Heart left ventricle (tissue), 16 donors: ENCODE measurements around the gene ARHGAP26. TPM values are rescaled to one million over a fixed set of nuclear protein-coding genes. Genes with fewer than 3 reads are reported as not detected.

Experiments
- ATAC-seq, 4 donors: fragments of 200-7000 bp; cut with Tn5 transposase; one replicate each; pipeline ENCODE4 v1.9.1; 2020 to 2022; ENCODE audit warnings: moderate library complexity in 4 of 4, mild to moderate bottlenecking in 3 of 4, moderate number of reproducible peaks in 1 of 4
- DNase-seq, 5 donors: peaks; one replicate each; pipeline ENCODE4 v3.0.0-alpha.2; 2020
- H3K27ac ChIP-seq, 12 donors: fragments of 200-600 bp; sonication (generic) in 4 of 12; one replicate each; pipeline versions ENCODE4 v1.5.0 to v1.8.0; 2016 to 2022; ENCODE audit warnings: mild to moderate bottlenecking in 2 of 12
- H3K27me3 ChIP-seq, 9 donors: fragments of 200-600 bp; sonication (generic) in 2 of 9; one replicate each; pipeline versions ENCODE4 v1.5.1 to v1.8.0; 2016 to 2022; ENCODE audit warnings: mild to moderate bottlenecking in 3 of 9
- H3K36me3 ChIP-seq, 9 donors: fragments of 200-600 bp; sonication (generic) in 2 of 9; one replicate each; pipeline versions ENCODE4 v1.5.0 to v1.8.0; 2018 to 2022; ENCODE audit warnings: mild to moderate bottlenecking in 2 of 9
- H3K4me1 ChIP-seq, 12 donors: fragments of 200-600 bp; sonication (generic) in 4 of 12; one replicate each; pipeline versions ENCODE4 v1.5.0 to v1.8.0; 2016 to 2022; ENCODE audit warnings: mild to moderate bottlenecking in 3 of 12
- H3K4me3 ChIP-seq, 12 donors: fragments of 200-600 bp; sonication (generic) in 4 of 12; one replicate each; pipeline versions ENCODE4 v1.5.0 to v1.8.0; 2017 to 2022; ENCODE audit warnings: mild to moderate bottlenecking in 9 of 12, moderate library complexity in 4 of 12
- H3K9me3 ChIP-seq, 12 donors: fragments of 200-600 bp; sonication (generic) in 4 of 12; one replicate each; pipeline versions ENCODE4 v1.5.0 to v1.8.0; 2016 to 2022; ENCODE audit warnings: mild to moderate bottlenecking in 1 of 12
- CTCF ChIP-seq, 12 donors: fragments of 200-600 bp; sonication (generic) in 4 of 12; IDR thresholded peaks; one replicate each; pipeline versions ENCODE4 v1.5.0 to v1.8.0; 2018 to 2022; ENCODE audit warnings: antibody characterized with exemption in 12 of 12, mild to moderate bottlenecking in 5 of 12
- POLR2A ChIP-seq, 2 donors: fragments of 450-650 bp; IDR thresholded peaks; one replicate each; pipeline ENCODE4 v1.6.1; 2017; ENCODE audit warnings: antibody characterized with exemption in 2 of 2, mild to moderate bottlenecking in 2 of 2, moderate library complexity in 2 of 2
- WGBS, 4 donors: extraction: QIAGEN DNeasy Blood & Tissue Kit in 2 of 4; methylation state at CpG; one replicate each; pipeline versions ENCODE4 v1.1.5 to v1.1.7; 2013 to 2018; 5-methylcytosine and 5-hydroxymethylcytosine counted together
- intact Hi-C, 10 donors: fragments of 100-400 bp; cut with DNase I; formaldehyde crosslinking; loops; one replicate each; pipeline versions ENCODE4 v1.11.1 to v1.14.2; 2022
- polyA plus RNA-seq, 2 donors: library from polyadenylated mRNA; stranded (reverse); fragments of 200-250 nt; gene quantifications; one replicate each; pipeline ENCODE4 v1.2.3, GENCODE V29; 2013
- total RNA-seq, 9 donors: library from RNA; depleted of rRNA in 2 of 9; stranded (reverse); fragments of >200 nt in 2 of 9; fragmentation: NEBNext Ultra II Directional in 3 of 9; extraction: Animal tissue kit (Norgen Biotek cat#: 25700) in 3 of 9; gene quantifications; one replicate each; pipeline versions ENCODE4 v1.1.0 to v1.2.4, GENCODE V29; 2016 to 2023
- donor health status: ischemic (EF 13 %, LVEDD 7.1; RV severe dilation, severe dysfunction).
- donor health status: healthy with polysubstance abuse.
- donor health status: DM: no; HTN: yes; CAD: no.
- donor health status: DM: no; HTN: no; CAD: no.
- donor health status: ischemic (EF 25% LVEDD 6.9; RV normal size, moderate dysfunction).
- donor health status: ischemic (EF 25% LVEDD 5.7; RV mildly dilated, moderate dysfunction).
- donor health status: healthy.
- donor health status: DM: yes; HTN: yes; CAD: no.
- donor health status: ischemic (EF 35%, LVEDD 5.7; RV mildly dilated, moderate dysfunction).
- donor health status: nonischemic (EF 11% LVEDD 7.7; RV severe dilation, severe dysfunction).
- donor health status: DM: yes; HTN: yes; CAD: no.
- donor health status: PGD.
- donor health status: ischemic (EF 29% LVEDD 5.4; RV normal size, mild dysfunction).
- donor health status: nonischemic (EF 23%, LVEDD 6.1; RV moderate dilation, normal function).

ARHGAP26 gene
- total and polyA plus RNA-seq, 11 donors = 11.9 to 52.1 (median 33.7) TPM

- intact Hi-C loops = loop anchor here in 3 of 10 donors (5.0 to 10.0 kb wide), 2 partner anchors 388 to 811 kb away; partner anchors contain the start of gene NR3C1 (in 1 of the 3)
- peak in 3 of 4 donors; percentile 45 to 55 (median 54) for ATAC-seq
- 63 to 76% (median 72%) methylated on average over 12 of the region's 12 CpGs for WGBS, 4 donors
Observed at GRCh38 chr5:143014017-143014651, 244.0 kb downstream of the ARHGAP26 start.

GRCh38 chr5:143016777-143017516, 246.8 kb downstream of the ARHGAP26 start:
- DNase-seq = peak in 1 of 5 donors; percentile 42
- H3K27me3 ChIP-seq = no peaks in the 10 kb centered on the region
- WGBS, 4 donors = 64 to 73% (median 67%) methylated on average over 5 of the region's 5 CpGs
- H3K27ac ChIP-seq = no peak overlapping the region
- H3K4me3 ChIP-seq = no peak overlapping the region
- peak in 1 of 4 donors; percentile 31 for ATAC-seq
- peaks cover 0 to 6% (median 0%) of the 10 kb centered on the region in 12 donors for H3K9me3 ChIP-seq
- no peak for TF ChIP-seq POLR2A (IDR thresholded peaks at IDR 0.05)
- TF ChIP-seq CTCF (IDR thresholded peaks at IDR 0.05) = peak; percentile 15 to 62 (median 34)
- peaks cover 0 to 35% (median 0%) of the 10 kb centered on the region in 9 donors for H3K36me3 ChIP-seq
- intact Hi-C loops = loop anchor here in 3 of 10 donors (5.0 to 10.0 kb wide), 2 partner anchors 40 to 808 kb away; no protein-coding TSS in a partner anchor
- peaks cover 0 to 17% (median 6%) of the 10 kb centered on the region in 12 donors for H3K4me1 ChIP-seq

More at GRCh38 chr5:143014017-143014651, 244.0 kb downstream of the ARHGAP26 start:
- peak in 3 of 5 donors; percentile 34 to 44 (median 41) for DNase-seq
- Histone ChIP-seq H3K27ac (no peak overlapping the region), H3K4me3 (no peak overlapping the region), H3K27me3 (no peaks in the 10 kb centered on the region), H3K9me3 (peaks cover 0 to 6% (median 0%) of the 10 kb centered on the region in 12 donors), H3K4me1 (peaks cover 0 to 24% (median 4%) of the 10 kb centered on the region in 12 donors), H3K36me3 (peaks cover 0 to 25% (median 0%) of the 10 kb centered on the region in 9 donors)
- no peak for TF ChIP-seq POLR2A (IDR thresholded peaks at IDR 0.05)
- peak in 11 of 12 donors; percentile 13 to 55 (median 35) for TF ChIP-seq CTCF (IDR thresholded peaks at IDR 0.05)

GRCh38 chr5:143017541-143017940, 247.4 kb downstream of the ARHGAP26 start:
- DNase-seq (no peak), ATAC-seq (no peak)
- Histone ChIP-seq H3K9me3 (peaks cover 0 to 6% (median 0%) of the 10 kb centered on the region in 12 donors), H3K27ac (no peak overlapping the region), H3K4me3 (no peak overlapping the region), H3K4me1 (peaks cover 0 to 20% (median 7%) of the 10 kb centered on the region in 12 donors), H3K36me3 (peaks cover 0 to 35% (median 0%) of the 10 kb centered on the region in 9 donors), H3K27me3 (no peaks in the 10 kb centered on the region)
- WGBS, 4 donors = 92 to 98% (median 97%) methylated on average over 1 of the region's 1 CpG
- TF ChIP-seq POLR2A (IDR thresholded peaks at IDR 0.05) = no peak
- TF ChIP-seq CTCF (IDR thresholded peaks at IDR 0.05) = no peak
- intact Hi-C loops = loop anchor here in 3 of 10 donors (5.0 to 10.0 kb wide), 2 partner anchors 40 to 807 kb away; no protein-coding TSS in a partner anchor
